ENCODE measurements around the gene IL32. TPM values are rescaled to one million over a fixed set of nuclear protein-coding genes. Genes with fewer than 3 reads are reported as not detected.
"Not testable (repeated sequence)": the region's sequence is repeated elsewhere in the genome, so short reads cannot be mapped to it uniquely, and the experiment has no call there.

IL32 gene
- polyA plus RNA-seq, 1 experiment, result 30.3 TPM

GRCh38 chr16:3051494-3051893 lies 13.9 kb upstream of the IL32 start:
- Histone ChIP-seq H3K27ac (ENCODE audit: low read depth, low read length) (no peak overlapping the region), H3K9me3 (ENCODE audit: control insufficient read depth, insufficient read depth, low read length) (no peaks in the 10 kb centered on the region; the same call in 1 of the 2 replicates), H3K27me3 (ENCODE audit: control insufficient read depth, insufficient read depth, low read length) (peaks cover 42% of the 10 kb centered on the region), H3K4me3 (ENCODE audit: low read depth, low read length) (no peak overlapping the region)
- ChIA-PET CTCF (interaction anchor here (1.0 to 1.2 kb wide), 2 partner anchors 12 to 24 kb away, joined by 3 read pairs; no protein-coding TSS in a partner anchor), POLR2A (no interaction called here)
- TF ChIP-seq CTCF (IDR thresholded peaks at IDR 0.05; ENCODE audit: low read depth, low read length), result no peak
- DNase-seq (ENCODE audit: low read depth, low spot score), result no peak

DNA sequence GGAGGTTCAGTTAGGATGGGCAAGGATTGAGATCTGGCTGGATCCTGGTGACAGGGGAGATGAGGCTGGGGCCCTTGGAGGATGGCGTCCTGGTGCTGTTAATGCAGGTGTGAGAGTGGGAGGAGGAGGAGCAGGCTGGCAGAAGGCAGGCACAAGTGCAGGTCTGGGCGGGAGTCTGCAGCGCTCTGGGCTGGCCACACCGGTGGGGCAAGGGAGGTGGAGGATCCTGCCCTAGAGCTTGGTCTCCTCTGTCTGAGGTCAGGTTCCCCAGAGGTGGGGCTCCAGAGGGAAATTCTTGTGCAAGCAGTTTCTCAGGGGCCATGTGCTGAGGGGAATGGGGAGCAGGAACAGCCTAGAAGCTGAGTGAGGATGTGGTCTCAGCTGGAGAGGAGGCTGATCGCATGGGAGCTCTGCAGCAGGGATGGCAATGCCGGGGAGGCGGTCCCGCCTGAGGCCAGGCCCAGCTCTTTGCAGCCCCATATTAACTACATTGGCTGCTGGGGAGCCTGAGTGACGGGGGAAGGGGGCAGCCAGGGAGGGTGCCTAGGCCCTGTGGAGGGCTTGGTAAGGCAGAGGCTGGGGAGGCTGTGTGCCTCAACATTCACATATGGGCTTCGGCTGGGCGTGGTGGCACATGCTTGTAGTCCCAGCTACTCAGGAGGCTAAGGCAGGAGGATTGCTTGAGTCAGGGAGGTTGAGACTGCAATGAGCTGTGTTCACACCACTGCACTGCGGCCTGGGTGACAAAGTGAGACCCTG lies 12.7 kb upstream of the IL32 start:
- CTCF ChIA-PET; DNase-seq (ENCODE audit: low read depth, low spot score); H3K27ac ChIP-seq (ENCODE audit: low read depth, low read length); H3K4me3 ChIP-seq (ENCODE audit: low read depth, low read length); H3K9me3 ChIP-seq (ENCODE audit: control insufficient read depth, insufficient read depth, low read length); POLR2A ChIA-PET: not testable (repeated sequence)
- H3K27me3 ChIP-seq (ENCODE audit: control insufficient read depth, insufficient read depth, low read length), result peaks cover 30% of the 10 kb centered on the region

- peaks cover 24% of the 10 kb centered on the region for H3K27me3 ChIP-seq (ENCODE audit: control insufficient read depth, insufficient read depth, low read length)
- CTCF ChIA-PET; H3K9me3 ChIP-seq (ENCODE audit: control insufficient read depth, insufficient read depth, low read length); DNase-seq (ENCODE audit: low read depth, low spot score); POLR2A ChIA-PET; H3K4me3 ChIP-seq (ENCODE audit: low read depth, low read length); H3K27ac ChIP-seq (ENCODE audit: low read depth, low read length): not testable (repeated sequence)
Measured at GRCh38 chr16:3053330-3053710, 12.1 kb upstream of the IL32 start.

DNA sequence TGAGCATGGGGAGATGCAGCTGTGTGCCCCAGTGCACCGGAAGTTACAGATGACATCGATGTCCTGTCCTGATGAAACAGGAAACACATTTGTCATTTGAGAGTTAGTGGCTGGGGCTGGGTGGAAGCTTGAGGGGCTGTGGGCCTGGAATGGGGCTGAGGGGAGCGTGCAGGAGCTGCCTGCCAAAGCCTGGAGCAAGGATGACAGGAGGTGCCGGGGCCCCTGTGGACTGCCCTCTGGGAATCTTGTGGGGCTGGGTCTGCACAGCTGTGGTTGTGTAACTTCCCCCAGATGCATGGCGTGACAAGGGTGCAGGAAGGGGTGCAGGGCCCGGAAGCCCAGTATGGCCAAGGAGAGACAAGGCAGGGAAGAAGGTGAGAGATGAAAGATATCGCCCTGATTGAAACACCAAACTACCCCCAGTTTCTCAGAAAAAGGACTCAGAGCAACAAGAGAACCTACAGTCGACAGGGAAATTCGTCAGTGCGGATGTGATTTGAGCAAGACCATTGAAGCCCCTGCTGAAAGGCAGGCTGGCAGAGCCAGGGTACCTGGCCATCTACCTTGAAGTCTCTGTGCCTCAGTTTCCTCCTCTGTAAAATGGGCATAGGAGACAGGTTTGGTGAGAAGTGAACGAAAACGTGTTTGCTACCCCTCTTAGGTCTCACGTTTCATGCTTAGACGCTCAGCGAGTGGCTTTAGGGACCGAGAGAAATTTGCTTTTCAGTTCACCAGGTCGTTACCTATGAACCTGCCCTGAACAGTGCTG lies 10.3 kb upstream of the IL32 start:
- DNase-seq (ENCODE audit: low read depth, low spot score), result no peak

GRCh38 chr16:3055734-3056115 lies 9.7 kb upstream of the IL32 start:
- H3K9me3 ChIP-seq (ENCODE audit: control insufficient read depth, insufficient read depth, low read length); H3K27ac ChIP-seq (ENCODE audit: low read depth, low read length); DNase-seq (ENCODE audit: low read depth, low spot score); H3K27me3 ChIP-seq (ENCODE audit: control insufficient read depth, insufficient read depth, low read length); H3K4me3 ChIP-seq (ENCODE audit: low read depth, low read length): not testable (repeated sequence)
- ChIA-PET POLR2A (interaction anchor here (0.6 kb wide), 1 partner anchor 102 kb away, joined by 3 read pairs; no protein-coding TSS in a partner anchor), CTCF (interaction anchor here (1.3 kb wide), 1 partner anchor 24 kb away, joined by 7 read pairs; no protein-coding TSS in a partner anchor)

More for the DNA sequence above, 10.3 kb upstream of the IL32 start:
- ChIA-PET CTCF (interaction anchor here (1.3 kb wide), 1 partner anchor 23 kb away, joined by 7 read pairs; no protein-coding TSS in a partner anchor), POLR2A (interaction anchor here (0.6 kb wide), 1 partner anchor 102 kb away, joined by 3 read pairs; no protein-coding TSS in a partner anchor)
- Histone ChIP-seq H3K9me3 (ENCODE audit: control insufficient read depth, insufficient read depth, low read length) (no peaks in the 10 kb centered on the region), H3K4me3 (ENCODE audit: low read depth, low read length) (no peak overlapping the region), H3K27me3 (ENCODE audit: control insufficient read depth, insufficient read depth, low read length) (peaks cover 8% of the 10 kb centered on the region), H3K27ac (ENCODE audit: low read depth, low read length) (no peak overlapping the region)
- no peak for TF ChIP-seq CTCF (IDR thresholded peaks at IDR 0.05; ENCODE audit: low read depth, low read length)

- no peaks in the 10 kb centered on the region for H3K9me3 ChIP-seq (ENCODE audit: control insufficient read depth, insufficient read depth, low read length)
Measured at GRCh38 chr16:3056336-3057180, 8.9 kb upstream of the IL32 start.

More at GRCh38 chr16:3056336-3057180, 8.9 kb upstream of the IL32 start:
- ChIA-PET CTCF (interaction anchor here (1.3 kb wide), 1 partner anchor 25 kb away, joined by 7 read pairs; no protein-coding TSS in a partner anchor), POLR2A (no interaction called here)
- Histone ChIP-seq H3K27me3 (ENCODE audit: control insufficient read depth, insufficient read depth, low read length) (no peaks in the 10 kb centered on the region), H3K4me3 (ENCODE audit: low read depth, low read length) (no peak overlapping the region), H3K27ac (ENCODE audit: low read depth, low read length) (no peak overlapping the region)
- TF ChIP-seq CTCF (IDR thresholded peaks at IDR 0.05; ENCODE audit: low read depth, low read length), result no peak
- no peak for DNase-seq (ENCODE audit: low read depth, low spot score)
